Thyroid gland (tissue), 4 donors: ENCODE results near the gene CBLL1.

ENCODE experiments used
- CTCF ChIP-seq, 6 experiments: fragments of 200-600 bp in 3 of 6; fragments of 450-650 bp in 3 of 6; sonication (generic) in 3 of 6; IDR thresholded peaks; one replicate each; pipeline ENCODE4 v1.5.1; 2016 to 2019; ENCODE audit warnings: antibody characterized with exemption in 6 of 6, mild to moderate bottlenecking in 2 of 6, inconsistent platforms in 1 of 6, moderate library complexity in 1 of 6
- POLR2A ChIP-seq, 2 donors: fragments of 450-650 bp; IDR thresholded peaks; one replicate each; pipeline ENCODE4 v1.6.1; 2017; ENCODE audit warnings: antibody characterized with exemption in 2 of 2, mild to moderate bottlenecking in 2 of 2, moderate library complexity in 1 of 2

GRCh38 chr7:107742678-107743566, 1.0 kb upstream of the CBLL1 start:
- no peak for TF ChIP-seq POLR2A (IDR thresholded peaks at IDR 0.05)
- no peak for TF ChIP-seq CTCF (IDR thresholded peaks at IDR 0.05)
